Measurements from ENCODE around the gene WDR64.

The WDR64 gene

DNA sequence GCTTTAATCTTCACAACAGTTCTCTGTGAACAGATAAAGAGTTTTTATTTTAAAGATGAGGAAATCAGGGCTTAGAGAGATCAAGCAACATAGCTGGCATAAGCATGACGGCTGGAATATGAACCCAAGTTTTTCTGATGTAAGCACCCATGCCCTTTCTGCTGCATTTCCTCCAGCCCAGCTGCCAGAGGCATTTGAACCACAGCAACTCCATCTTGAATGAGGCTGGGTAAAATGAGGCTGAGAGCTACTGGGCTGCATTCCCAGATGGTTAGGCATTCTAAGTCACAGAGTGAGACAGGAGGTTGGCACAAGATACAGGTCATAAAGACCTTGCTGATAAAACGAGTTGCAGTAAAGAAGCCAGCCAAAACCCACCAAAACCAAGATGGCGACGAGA, 90.0 kb downstream of the WDR64 start:
- no peak for DNase-seq
- H3K27me3 Mint-ChIP-seq = no peaks in the 10 kb centered on the region
- H3K4me3 Mint-ChIP-seq = no peak overlapping the region
- no peaks in the 10 kb centered on the region for H3K9me3 Mint-ChIP-seq
- no peaks in the 10 kb centered on the region for H3K36me3 Mint-ChIP-seq (ENCODE audit: low read depth)
- H3K4me1 Mint-ChIP-seq (ENCODE audit: low read depth) = no peaks in the 10 kb centered on the region
- H3K27ac Mint-ChIP-seq = no peak overlapping the region

DNA sequence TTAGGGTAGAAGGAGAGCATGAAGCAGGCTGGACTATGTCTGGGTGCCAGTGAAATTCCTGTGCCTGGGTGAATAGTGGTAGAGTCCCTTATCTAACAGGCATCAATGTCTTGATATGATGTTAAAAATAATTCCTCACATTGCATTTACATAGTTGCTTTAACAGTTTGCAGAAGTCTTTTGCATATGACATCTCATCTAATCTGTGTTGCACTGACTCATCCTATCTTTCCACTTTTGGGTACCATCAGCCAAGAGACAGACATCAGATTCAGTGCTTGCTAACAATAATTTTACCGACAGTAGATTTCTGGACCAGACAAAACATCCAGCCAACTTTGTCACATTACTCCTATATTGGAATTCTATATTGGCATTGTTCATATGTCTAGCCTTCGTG, 92.5 kb downstream of the WDR64 start:
- no peak overlapping the region for H3K27ac Mint-ChIP-seq

DNA sequence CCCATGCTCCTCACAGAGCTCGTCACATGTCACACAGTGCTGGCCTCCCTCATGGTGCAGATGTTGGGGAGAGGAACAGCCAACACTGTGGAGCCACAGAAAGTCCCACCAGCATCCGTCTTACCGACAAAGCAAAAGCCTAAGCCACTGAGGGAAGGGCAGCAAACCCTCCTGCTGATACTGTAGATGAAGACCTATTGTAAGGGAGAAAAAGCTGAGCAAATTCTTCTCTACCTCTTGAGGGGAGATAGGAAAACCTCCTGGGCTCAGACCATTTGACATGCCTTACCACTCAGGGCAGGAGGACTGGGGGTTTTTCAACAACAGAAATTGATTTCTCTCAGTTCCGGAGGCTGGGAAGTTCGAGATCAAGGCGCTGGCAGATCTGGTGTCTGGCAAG, 95.9 kb downstream of the WDR64 start:
- DNase-seq = no peak
- Mint-ChIP-seq H3K9me3 (no peaks in the 10 kb centered on the region), H3K27ac (no peak overlapping the region), H3K27me3 (no peaks in the 10 kb centered on the region), H3K4me3 (no peak overlapping the region), H3K4me1 (ENCODE audit: low read depth) (no peaks in the 10 kb centered on the region), H3K36me3 (ENCODE audit: low read depth) (no peaks in the 10 kb centered on the region)

More for the DNA sequence above, 92.5 kb downstream of the WDR64 start:
- DNase-seq = no peak
- no peaks in the 10 kb centered on the region for H3K36me3 Mint-ChIP-seq (ENCODE audit: low read depth)
- no peaks in the 10 kb centered on the region for H3K27me3 Mint-ChIP-seq
- no peak overlapping the region for H3K4me3 Mint-ChIP-seq
- no peaks in the 10 kb centered on the region for H3K4me1 Mint-ChIP-seq (ENCODE audit: low read depth)
- no peaks in the 10 kb centered on the region for H3K9me3 Mint-ChIP-seq

- Mint-ChIP-seq H3K9me3 (no peaks in the 10 kb centered on the region), H3K4me3 (no peak overlapping the region), H3K4me1 (ENCODE audit: low read depth) (no peaks in the 10 kb centered on the region), H3K36me3 (ENCODE audit: low read depth) (no peaks in the 10 kb centered on the region), H3K27ac (no peak overlapping the region), H3K27me3 (no peaks in the 10 kb centered on the region)
- no peak for DNase-seq
Measured at GRCh38 chr1:241749041-241749944, 97.2 kb downstream of the WDR64 start.

- no peaks in the 10 kb centered on the region for H3K9me3 Mint-ChIP-seq
- H3K4me3 Mint-ChIP-seq = no peak overlapping the region
- no peaks in the 10 kb centered on the region for H3K36me3 Mint-ChIP-seq (ENCODE audit: low read depth)
- H3K4me1 Mint-ChIP-seq (ENCODE audit: low read depth) = no peaks in the 10 kb centered on the region
- no peak overlapping the region for H3K27ac Mint-ChIP-seq
- no peaks in the 10 kb centered on the region for H3K27me3 Mint-ChIP-seq
- DNase-seq = no peak
Measured at GRCh38 chr1:241749945-241750695, 98.0 kb downstream of the WDR64 start.

DNA sequence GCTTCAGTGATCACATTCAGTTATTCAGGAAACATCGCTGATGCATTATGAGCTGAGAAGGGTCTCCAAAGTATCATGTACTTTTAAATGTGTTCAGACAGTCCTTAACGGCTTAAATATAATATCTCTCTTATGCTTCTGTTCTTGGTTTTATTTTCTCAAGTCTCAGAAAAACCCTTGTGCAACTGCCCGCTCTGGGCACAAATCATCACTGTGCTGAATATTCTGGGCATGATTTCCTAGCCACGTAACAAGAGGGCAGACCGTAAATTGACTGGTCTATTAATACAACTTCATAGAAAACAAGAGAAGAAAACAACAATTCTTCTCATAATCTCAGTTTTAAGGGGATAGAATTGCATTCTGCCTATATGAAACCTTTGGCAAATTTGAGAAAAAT, 99.4 kb downstream of the WDR64 start:
- Mint-ChIP-seq H3K27ac (no peak overlapping the region), H3K27me3 (no peaks in the 10 kb centered on the region), H3K9me3 (peaks cover 4% of the 10 kb centered on the region), H3K4me1 (ENCODE audit: low read depth) (no peaks in the 10 kb centered on the region), H3K4me3 (no peak overlapping the region), H3K36me3 (ENCODE audit: low read depth) (no peaks in the 10 kb centered on the region)
- no peak for DNase-seq

GRCh38 chr1:241762713-241763339, 110.7 kb downstream of the WDR64 start:
- H3K27me3 Mint-ChIP-seq = no peaks in the 10 kb centered on the region
- no peaks in the 10 kb centered on the region for H3K36me3 Mint-ChIP-seq (ENCODE audit: low read depth)
- DNase-seq = no peak
- H3K4me1 Mint-ChIP-seq (ENCODE audit: low read depth) = no peaks in the 10 kb centered on the region
- H3K9me3 Mint-ChIP-seq = no peaks in the 10 kb centered on the region
- H3K4me3 Mint-ChIP-seq = no peak overlapping the region
- H3K27ac Mint-ChIP-seq = no peak overlapping the region

DNA sequence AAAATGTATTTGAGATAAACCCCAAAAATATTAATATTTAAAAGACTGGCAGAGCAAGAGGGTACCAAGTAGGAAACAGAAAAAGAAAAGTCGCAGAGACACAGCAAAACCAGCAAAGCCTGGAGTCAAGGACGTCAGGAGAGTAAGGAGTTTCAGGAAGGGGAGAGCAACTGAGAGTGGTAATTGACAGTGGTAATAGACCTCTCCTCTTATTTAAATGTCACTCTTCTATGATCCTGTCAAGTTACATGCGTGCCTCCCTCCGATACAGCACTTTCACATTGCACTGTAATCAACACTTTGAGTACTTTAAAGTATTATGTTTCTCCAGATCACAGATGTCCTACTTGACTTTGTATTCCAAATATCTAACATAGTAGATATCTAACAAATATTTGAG, 113.3 kb downstream of the WDR64 start:
- Mint-ChIP-seq H3K27me3 (no peaks in the 10 kb centered on the region), H3K36me3 (ENCODE audit: low read depth) (no peaks in the 10 kb centered on the region), H3K4me1 (ENCODE audit: low read depth) (peaks cover 5% of the 10 kb centered on the region), H3K27ac (no peak overlapping the region), H3K9me3 (no peaks in the 10 kb centered on the region), H3K4me3 (no peak overlapping the region)
- no peak for DNase-seq

- Mint-ChIP-seq H3K27ac (no peak overlapping the region), H3K4me1 (ENCODE audit: low read depth) (peaks cover 5% of the 10 kb centered on the region), H3K36me3 (ENCODE audit: low read depth) (no peaks in the 10 kb centered on the region), H3K27me3 (no peaks in the 10 kb centered on the region), H3K9me3 (no peaks in the 10 kb centered on the region), H3K4me3 (no peak overlapping the region)
- DNase-seq = no peak
Measured at GRCh38 chr1:241767737-241768136, 115.7 kb downstream of the WDR64 start.

- Mint-ChIP-seq H3K4me1 (ENCODE audit: low read depth) (peaks cover 5% of the 10 kb centered on the region), H3K27ac (no peak overlapping the region), H3K36me3 (ENCODE audit: low read depth) (no peaks in the 10 kb centered on the region), H3K4me3 (no peak overlapping the region), H3K27me3 (no peaks in the 10 kb centered on the region), H3K9me3 (no peaks in the 10 kb centered on the region)
- no peak for DNase-seq
Measured at GRCh38 chr1:241770115-241770514, 118.0 kb downstream of the WDR64 start.

DNA sequence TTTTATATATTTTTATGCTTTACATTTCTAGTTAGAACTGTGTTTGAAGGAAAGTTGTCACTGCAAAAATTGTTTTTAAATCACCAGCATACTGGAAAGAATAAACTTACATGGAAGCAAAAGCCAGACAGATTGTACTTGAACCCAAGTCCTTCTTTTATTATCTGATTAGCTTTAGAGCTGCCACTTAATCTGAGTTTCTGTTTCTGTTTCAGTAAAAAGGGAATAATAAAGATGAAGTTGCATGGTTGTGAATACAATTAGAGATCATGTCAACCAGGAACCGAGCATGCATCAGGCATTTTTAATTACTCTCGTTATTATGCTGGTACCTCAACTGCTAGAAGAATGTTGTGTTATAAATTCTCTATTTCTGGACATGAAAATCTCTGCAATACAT, 119.0 kb downstream of the WDR64 start:
- Mint-ChIP-seq H3K27me3 (no peaks in the 10 kb centered on the region), H3K4me3 (no peak overlapping the region), H3K4me1 (ENCODE audit: low read depth) (peaks cover 5% of the 10 kb centered on the region), H3K36me3 (ENCODE audit: low read depth) (no peaks in the 10 kb centered on the region), H3K27ac (no peak overlapping the region), H3K9me3 (no peaks in the 10 kb centered on the region)
- DNase-seq = no peak

DNA sequence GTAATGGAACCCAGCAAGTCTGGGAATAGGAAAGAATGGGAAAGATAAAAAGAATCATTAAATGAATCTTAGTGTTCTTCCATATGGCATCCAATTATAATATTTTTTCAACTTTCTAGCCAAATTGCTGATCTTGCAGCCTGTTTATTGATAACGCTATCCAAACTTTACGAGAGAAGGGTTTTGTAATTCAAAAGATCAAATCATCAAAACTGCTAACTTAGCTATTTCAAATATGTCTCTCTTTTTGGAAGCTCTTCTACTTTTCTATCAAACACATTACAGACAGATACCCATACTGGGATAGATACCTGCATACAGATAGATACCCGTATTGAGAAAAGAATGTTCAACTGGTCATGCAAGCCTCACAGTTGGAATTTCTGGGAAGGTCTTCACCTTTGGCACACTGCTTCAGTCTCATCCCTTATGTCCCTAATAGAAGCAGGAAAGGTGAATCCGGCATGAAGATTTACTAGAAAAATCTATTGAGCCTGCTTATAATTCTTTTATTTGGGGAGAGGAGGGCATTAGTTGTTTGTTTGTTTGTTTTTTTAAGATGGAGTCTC, 120.9 kb downstream of the WDR64 start:
- no peak for DNase-seq
- H3K9me3 Mint-ChIP-seq = no peaks in the 10 kb centered on the region
- peaks cover 5% of the 10 kb centered on the region for H3K4me1 Mint-ChIP-seq (ENCODE audit: low read depth)
- no peak overlapping the region for H3K4me3 Mint-ChIP-seq
- H3K27ac Mint-ChIP-seq = no peak overlapping the region
- no peaks in the 10 kb centered on the region for H3K27me3 Mint-ChIP-seq
- H3K36me3 Mint-ChIP-seq (ENCODE audit: low read depth) = no peaks in the 10 kb centered on the region

DNA sequence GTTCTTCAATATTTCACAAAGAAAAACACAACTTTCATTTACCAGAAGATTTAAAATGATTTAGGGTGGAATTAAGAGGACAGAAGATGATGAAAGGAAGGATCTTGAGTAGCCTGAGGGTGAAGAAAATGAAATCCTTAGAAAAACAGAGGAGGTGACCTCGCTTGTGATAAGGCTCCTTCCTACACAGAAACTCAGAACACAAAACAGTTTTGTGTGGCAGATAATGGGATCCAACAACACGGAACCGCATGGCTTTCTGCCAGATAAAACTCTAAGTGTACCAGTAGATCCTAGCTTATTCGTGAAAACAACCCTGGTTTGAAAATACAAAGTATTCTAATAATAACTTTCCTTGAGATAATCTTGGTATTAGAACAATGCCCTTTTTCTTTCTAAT, 121.9 kb downstream of the WDR64 start:
- peaks cover 5% of the 10 kb centered on the region for H3K4me1 Mint-ChIP-seq (ENCODE audit: low read depth)
- DNase-seq = no peak
- H3K27ac Mint-ChIP-seq = no peak overlapping the region
- H3K36me3 Mint-ChIP-seq (ENCODE audit: low read depth) = no peaks in the 10 kb centered on the region
- H3K9me3 Mint-ChIP-seq = no peaks in the 10 kb centered on the region
- H3K4me3 Mint-ChIP-seq = no peak overlapping the region
- no peaks in the 10 kb centered on the region for H3K27me3 Mint-ChIP-seq

GRCh38 chr1:241775021-241775420, 122.9 kb downstream of the WDR64 start:
- H3K36me3 Mint-ChIP-seq (ENCODE audit: low read depth) = no peaks in the 10 kb centered on the region
- no peak for DNase-seq
- H3K4me1 Mint-ChIP-seq (ENCODE audit: low read depth) = peaks cover 2% of the 10 kb centered on the region
- no peaks in the 10 kb centered on the region for H3K9me3 Mint-ChIP-seq
- H3K27ac Mint-ChIP-seq = no peak overlapping the region
- H3K4me3 Mint-ChIP-seq = no peak overlapping the region
- H3K27me3 Mint-ChIP-seq = no peaks in the 10 kb centered on the region

All from activated T-cell treated with anti-CD3 and anti-CD28 coated beads, Interleukin-2, amount 50 U/mL, for 24 hours (primary cell).